Measurements from ENCODE around the gene CCDC136.

DNA sequence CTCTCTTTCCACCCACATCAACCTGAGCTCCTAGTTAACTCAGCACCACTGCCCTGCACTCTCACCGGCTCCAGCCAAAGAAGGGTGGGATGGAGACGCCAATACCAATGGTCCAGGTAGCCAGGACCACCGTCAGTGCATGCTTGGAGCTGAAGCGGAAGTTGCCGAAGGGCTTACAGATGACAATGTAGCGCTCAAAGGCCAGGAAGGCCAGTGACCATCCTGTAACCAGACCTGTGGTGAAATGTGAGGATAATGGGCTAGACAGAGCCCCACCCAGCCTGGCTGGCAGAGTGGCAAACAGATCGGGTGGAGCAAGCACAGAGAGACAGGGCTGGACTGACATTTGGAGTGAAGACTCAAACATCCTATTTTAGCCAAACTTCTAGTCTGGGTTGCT lies 16.8 kb upstream of the CCDC136 start:
- TF ChIP-seq, protein P1, sequence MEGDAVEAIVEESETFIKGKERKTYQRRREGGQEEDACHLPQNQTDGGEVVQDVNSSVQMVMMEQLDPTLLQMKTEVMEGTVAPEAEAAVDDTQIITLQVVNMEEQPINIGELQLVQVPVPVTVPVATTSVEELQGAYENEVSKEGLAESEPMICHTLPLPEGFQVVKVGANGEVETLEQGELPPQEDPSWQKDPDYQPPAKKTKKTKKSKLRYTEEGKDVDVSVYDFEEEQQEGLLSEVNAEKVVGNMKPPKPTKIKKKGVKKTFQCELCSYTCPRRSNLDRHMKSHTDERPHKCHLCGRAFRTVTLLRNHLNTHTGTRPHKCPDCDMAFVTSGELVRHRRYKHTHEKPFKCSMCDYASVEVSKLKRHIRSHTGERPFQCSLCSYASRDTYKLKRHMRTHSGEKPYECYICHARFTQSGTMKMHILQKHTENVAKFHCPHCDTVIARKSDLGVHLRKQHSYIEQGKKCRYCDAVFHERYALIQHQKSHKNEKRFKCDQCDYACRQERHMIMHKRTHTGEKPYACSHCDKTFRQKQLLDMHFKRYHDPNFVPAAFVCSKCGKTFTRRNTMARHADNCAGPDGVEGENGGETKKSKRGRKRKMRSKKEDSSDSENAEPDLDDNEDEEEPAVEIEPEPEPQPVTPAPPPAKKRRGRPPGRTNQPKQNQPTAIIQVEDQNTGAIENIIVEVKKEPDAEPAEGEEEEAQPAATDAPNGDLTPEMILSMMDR (IDR thresholded peaks at IDR 0.05): no peak
- TF ChIP-seq POLR2A (IDR thresholded peaks at IDR 0.05): no peak
